ENCODE data around the gene SLPI.

SLPI gene

DNA sequence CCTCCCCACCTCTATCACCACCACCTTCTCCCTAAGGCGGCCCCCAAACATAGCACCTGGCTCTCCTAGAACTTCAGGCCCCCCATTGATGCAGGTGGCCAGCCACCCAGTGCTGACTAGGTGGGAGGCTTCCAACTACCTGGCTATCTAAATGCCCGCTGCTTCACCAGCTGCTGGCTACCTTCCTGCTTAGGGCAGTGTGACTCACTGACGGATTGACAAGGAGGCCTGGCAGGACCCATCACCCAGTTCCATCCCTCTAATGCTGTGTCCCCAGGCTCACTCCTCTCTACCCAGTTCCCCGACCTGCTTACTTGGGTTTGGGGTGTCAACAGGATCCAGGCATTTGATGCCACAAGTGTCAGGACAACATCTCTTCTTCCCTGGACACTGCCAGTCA lies 1.1 kb downstream of the SLPI start:
- Histone ChIP-seq H3K36me3 (ENCODE audit: control insufficient read depth, insufficient read depth, low read length) (no peaks in the 10 kb centered on the region), H3K9me3 (ENCODE audit: control insufficient read depth, low read length) (no peaks in the 10 kb centered on the region), H3K27ac (ENCODE audit: insufficient read depth, low read length, poor library complexity, severe bottlenecking) (no peak overlapping the region), H3K27me3 (replicated peaks; ENCODE audit: control insufficient read depth, insufficient read depth, low read length, poor library complexity, severe bottlenecking) (peaks cover 3% of the 10 kb centered on the region), H3K4me1 (ENCODE audit: control insufficient read depth, insufficient read depth, low read length, poor library complexity, severe bottlenecking) (no peaks in the 10 kb centered on the region), H3K4me3 (ENCODE audit: insufficient read depth, low read depth, low read length, poor library complexity, severe bottlenecking) (no peak overlapping the region)
- no peak for DNase-seq

- H3K36me3 ChIP-seq (ENCODE audit: control insufficient read depth, insufficient read depth, low read length): no peaks in the 10 kb centered on the region
- no peak overlapping the region for H3K4me3 ChIP-seq (ENCODE audit: insufficient read depth, low read depth, low read length, poor library complexity, severe bottlenecking)
- H3K9me3 ChIP-seq (ENCODE audit: control insufficient read depth, low read length): no peaks in the 10 kb centered on the region
- H3K27ac ChIP-seq (ENCODE audit: insufficient read depth, low read length, poor library complexity, severe bottlenecking): no peak overlapping the region
- peaks cover 9% of the 10 kb centered on the region for H3K27me3 ChIP-seq (replicated peaks; ENCODE audit: control insufficient read depth, insufficient read depth, low read length, poor library complexity, severe bottlenecking)
- H3K4me1 ChIP-seq (ENCODE audit: control insufficient read depth, insufficient read depth, low read length, poor library complexity, severe bottlenecking): no peaks in the 10 kb centered on the region
- DNase-seq: no peak
Measured at GRCh38 chr20:45251884-45252560, 2.3 kb downstream of the SLPI start.

GRCh38 chr20:45248609-45249008 lies 5.8 kb downstream of the SLPI start:
- peaks cover 9% of the 10 kb centered on the region for H3K27me3 ChIP-seq (replicated peaks; ENCODE audit: control insufficient read depth, insufficient read depth, low read length, poor library complexity, severe bottlenecking)
- no peak for DNase-seq

GRCh38 chr20:45247865-45248264 lies 6.5 kb downstream of the SLPI start:
- H3K27me3 ChIP-seq (replicated peaks; ENCODE audit: control insufficient read depth, insufficient read depth, low read length, poor library complexity, severe bottlenecking): peaks cover 9% of the 10 kb centered on the region
- H3K4me3 ChIP-seq (ENCODE audit: insufficient read depth, low read depth, low read length, poor library complexity, severe bottlenecking): no peak overlapping the region
- no peaks in the 10 kb centered on the region for H3K36me3 ChIP-seq (ENCODE audit: control insufficient read depth, insufficient read depth, low read length)
- DNase-seq: no peak
- H3K9me3 ChIP-seq (ENCODE audit: control insufficient read depth, low read length): no peaks in the 10 kb centered on the region
- no peak overlapping the region for H3K27ac ChIP-seq (ENCODE audit: insufficient read depth, low read length, poor library complexity, severe bottlenecking)
- H3K4me1 ChIP-seq (ENCODE audit: control insufficient read depth, insufficient read depth, low read length, poor library complexity, severe bottlenecking): no peaks in the 10 kb centered on the region

More at GRCh38 chr20:45248609-45249008, 5.8 kb downstream of the SLPI start:
- Histone ChIP-seq H3K4me3 (ENCODE audit: insufficient read depth, low read depth, low read length, poor library complexity, severe bottlenecking) (no peak overlapping the region), H3K36me3 (ENCODE audit: control insufficient read depth, insufficient read depth, low read length) (no peaks in the 10 kb centered on the region), H3K27ac (ENCODE audit: insufficient read depth, low read length, poor library complexity, severe bottlenecking) (no peak overlapping the region), H3K9me3 (ENCODE audit: control insufficient read depth, low read length) (no peaks in the 10 kb centered on the region), H3K4me1 (ENCODE audit: control insufficient read depth, insufficient read depth, low read length, poor library complexity, severe bottlenecking) (no peaks in the 10 kb centered on the region)

DNA sequence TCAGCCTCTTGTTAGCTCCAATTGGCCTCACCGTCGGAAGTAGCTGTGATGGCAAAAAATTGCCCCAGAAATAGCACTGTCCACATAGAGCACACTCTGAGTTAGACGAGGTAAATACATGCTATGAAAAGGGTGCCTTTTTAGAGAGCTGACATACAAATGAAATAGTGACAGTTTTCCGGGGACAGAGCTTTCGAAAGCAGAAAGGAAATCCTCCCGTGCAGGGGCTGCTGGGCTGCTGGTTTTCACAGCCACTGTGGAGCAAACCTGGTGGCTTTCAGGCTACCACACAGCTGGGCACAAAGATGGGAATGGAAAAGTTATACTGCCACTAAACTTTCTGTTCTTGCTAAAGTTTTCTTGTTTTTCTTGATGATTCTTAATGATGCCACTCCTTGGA lies 8.3 kb downstream of the SLPI start:
- Histone ChIP-seq H3K36me3 (ENCODE audit: control insufficient read depth, insufficient read depth, low read length) (no peaks in the 10 kb centered on the region), H3K27ac (ENCODE audit: insufficient read depth, low read length, poor library complexity, severe bottlenecking) (no peak overlapping the region)

DNA sequence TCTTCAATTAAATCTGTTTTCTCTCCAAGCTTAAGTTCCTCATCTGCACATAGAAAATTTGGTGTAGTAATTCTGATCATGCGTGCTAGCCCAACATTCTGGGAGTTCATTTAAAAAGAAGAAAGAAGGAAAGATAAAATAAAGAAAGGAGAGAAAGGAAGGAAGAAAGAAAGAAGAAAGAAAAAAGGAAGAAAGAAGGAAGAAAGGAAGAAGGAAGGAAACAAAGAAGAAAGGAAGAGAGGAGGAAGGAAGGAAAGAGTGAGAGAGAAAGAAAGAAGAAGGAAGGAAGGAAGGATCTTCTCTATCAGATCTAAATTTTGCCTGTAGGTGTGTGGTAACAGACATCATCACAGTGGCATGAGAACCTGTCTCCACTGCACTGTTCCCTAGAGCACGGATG lies 16.2 kb downstream of the SLPI start:
- H3K4me3 ChIP-seq (ENCODE audit: insufficient read depth, low read depth, low read length, poor library complexity, severe bottlenecking): no peak overlapping the region
- peaks cover 4% of the 10 kb centered on the region for H3K27me3 ChIP-seq (replicated peaks; ENCODE audit: control insufficient read depth, insufficient read depth, low read length, poor library complexity, severe bottlenecking)
- no peaks in the 10 kb centered on the region for H3K4me1 ChIP-seq (ENCODE audit: control insufficient read depth, insufficient read depth, low read length, poor library complexity, severe bottlenecking)
- H3K36me3 ChIP-seq (ENCODE audit: control insufficient read depth, insufficient read depth, low read length): no peaks in the 10 kb centered on the region
- no peak for DNase-seq
- no peak overlapping the region for H3K27ac ChIP-seq (ENCODE audit: insufficient read depth, low read length, poor library complexity, severe bottlenecking)
- no peaks in the 10 kb centered on the region for H3K9me3 ChIP-seq (ENCODE audit: control insufficient read depth, low read length)

More for the DNA sequence above, 8.3 kb downstream of the SLPI start:
- Histone ChIP-seq H3K4me1 (ENCODE audit: control insufficient read depth, insufficient read depth, low read length, poor library complexity, severe bottlenecking) (no peaks in the 10 kb centered on the region), H3K9me3 (ENCODE audit: control insufficient read depth, low read length) (no peaks in the 10 kb centered on the region), H3K27me3 (replicated peaks; ENCODE audit: control insufficient read depth, insufficient read depth, low read length, poor library complexity, severe bottlenecking) (peaks cover 9% of the 10 kb centered on the region), H3K4me3 (ENCODE audit: insufficient read depth, low read depth, low read length, poor library complexity, severe bottlenecking) (no peak overlapping the region)
- DNase-seq: no peak

DNA sequence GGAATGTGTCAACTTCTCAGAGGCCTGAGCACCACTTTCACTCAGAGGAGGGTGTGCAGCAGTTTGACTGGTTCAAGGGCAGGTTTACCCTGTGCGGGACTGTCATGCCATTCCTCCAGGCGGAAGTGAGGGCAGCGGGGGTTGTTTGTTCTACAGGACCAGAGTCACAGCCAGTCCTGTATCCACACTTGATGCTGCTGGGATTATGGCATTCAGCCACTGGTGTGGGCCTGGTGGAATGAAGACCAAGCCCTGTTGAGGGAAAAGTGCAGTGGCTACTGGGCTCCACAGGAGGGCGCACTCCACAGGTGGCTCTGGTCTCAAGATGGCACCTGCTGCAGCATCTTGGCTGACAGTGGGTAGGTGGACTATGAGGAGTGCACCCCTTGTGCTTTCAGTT lies 18.4 kb downstream of the SLPI start:
- Histone ChIP-seq H3K27ac (ENCODE audit: insufficient read depth, low read length, poor library complexity, severe bottlenecking) (no peak overlapping the region), H3K36me3 (ENCODE audit: control insufficient read depth, insufficient read depth, low read length) (no peaks in the 10 kb centered on the region), H3K9me3 (ENCODE audit: control insufficient read depth, low read length) (no peaks in the 10 kb centered on the region), H3K27me3 (replicated peaks; ENCODE audit: control insufficient read depth, insufficient read depth, low read length, poor library complexity, severe bottlenecking) (peaks cover 4% of the 10 kb centered on the region), H3K4me3 (ENCODE audit: insufficient read depth, low read depth, low read length, poor library complexity, severe bottlenecking) (no peak overlapping the region), H3K4me1 (ENCODE audit: control insufficient read depth, insufficient read depth, low read length, poor library complexity, severe bottlenecking) (no peaks in the 10 kb centered on the region)
- no peak for DNase-seq

DNA sequence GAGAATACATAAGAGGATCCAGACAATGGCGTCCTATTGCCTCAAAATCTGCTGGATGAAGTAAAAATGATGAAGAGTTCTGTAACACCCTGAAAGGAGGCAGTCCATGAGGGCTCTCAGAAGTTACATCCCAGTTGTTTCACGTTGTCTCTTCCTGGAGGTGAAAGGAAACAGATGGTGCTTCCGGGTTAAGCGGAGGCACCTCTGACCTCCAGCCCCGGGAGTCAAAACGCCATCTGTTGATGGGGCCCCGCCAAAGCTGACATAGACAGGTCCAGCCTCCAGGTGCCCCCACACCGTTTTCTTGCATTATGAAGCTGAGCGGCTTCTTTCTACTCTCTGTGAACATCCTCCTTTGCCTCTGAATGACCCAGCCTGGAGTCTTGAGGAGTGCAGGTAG lies 23.7 kb downstream of the SLPI start:
- Histone ChIP-seq H3K4me1 (ENCODE audit: control insufficient read depth, insufficient read depth, low read length, poor library complexity, severe bottlenecking) (no peaks in the 10 kb centered on the region), H3K4me3 (ENCODE audit: insufficient read depth, low read depth, low read length, poor library complexity, severe bottlenecking) (no peak overlapping the region), H3K9me3 (ENCODE audit: control insufficient read depth, low read length) (no peaks in the 10 kb centered on the region), H3K36me3 (ENCODE audit: control insufficient read depth, insufficient read depth, low read length) (no peaks in the 10 kb centered on the region), H3K27me3 (replicated peaks; ENCODE audit: control insufficient read depth, insufficient read depth, low read length, poor library complexity, severe bottlenecking) (no peaks in the 10 kb centered on the region), H3K27ac (ENCODE audit: insufficient read depth, low read length, poor library complexity, severe bottlenecking) (no peak overlapping the region)
- no peak for DNase-seq

- peak in 1 of 3 donors; percentile 6 for DNase-seq
Measured at GRCh38 chr20:45229264-45230056, 24.9 kb downstream of the SLPI start.

GRCh38 chr20:45226287-45226686 lies 28.1 kb downstream of the SLPI start:
- Histone ChIP-seq H3K27ac (ENCODE audit: insufficient read depth, low read length, poor library complexity, severe bottlenecking) (no peak overlapping the region), H3K4me1 (ENCODE audit: control insufficient read depth, insufficient read depth, low read length, poor library complexity, severe bottlenecking) (no peaks in the 10 kb centered on the region), H3K4me3 (ENCODE audit: insufficient read depth, low read depth, low read length, poor library complexity, severe bottlenecking) (no peak overlapping the region), H3K27me3 (replicated peaks; ENCODE audit: control insufficient read depth, insufficient read depth, low read length, poor library complexity, severe bottlenecking) (no peaks in the 10 kb centered on the region), H3K9me3 (ENCODE audit: control insufficient read depth, low read length) (no peaks in the 10 kb centered on the region), H3K36me3 (ENCODE audit: control insufficient read depth, insufficient read depth, low read length) (no peaks in the 10 kb centered on the region)
- DNase-seq: no peak

More at GRCh38 chr20:45229264-45230056, 24.9 kb downstream of the SLPI start:
- H3K27ac ChIP-seq (ENCODE audit: insufficient read depth, low read length, poor library complexity, severe bottlenecking): no peak overlapping the region
- no peaks in the 10 kb centered on the region for H3K36me3 ChIP-seq (ENCODE audit: control insufficient read depth, insufficient read depth, low read length)
- no peaks in the 10 kb centered on the region for H3K4me1 ChIP-seq (ENCODE audit: control insufficient read depth, insufficient read depth, low read length, poor library complexity, severe bottlenecking)
- H3K9me3 ChIP-seq (ENCODE audit: control insufficient read depth, low read length): no peaks in the 10 kb centered on the region
- no peak overlapping the region for H3K4me3 ChIP-seq (ENCODE audit: insufficient read depth, low read depth, low read length, poor library complexity, severe bottlenecking)
- no peaks in the 10 kb centered on the region for H3K27me3 ChIP-seq (replicated peaks; ENCODE audit: control insufficient read depth, insufficient read depth, low read length, poor library complexity, severe bottlenecking)
